ENCODE measurements around the gene HFE.

The HFE gene

DNA sequence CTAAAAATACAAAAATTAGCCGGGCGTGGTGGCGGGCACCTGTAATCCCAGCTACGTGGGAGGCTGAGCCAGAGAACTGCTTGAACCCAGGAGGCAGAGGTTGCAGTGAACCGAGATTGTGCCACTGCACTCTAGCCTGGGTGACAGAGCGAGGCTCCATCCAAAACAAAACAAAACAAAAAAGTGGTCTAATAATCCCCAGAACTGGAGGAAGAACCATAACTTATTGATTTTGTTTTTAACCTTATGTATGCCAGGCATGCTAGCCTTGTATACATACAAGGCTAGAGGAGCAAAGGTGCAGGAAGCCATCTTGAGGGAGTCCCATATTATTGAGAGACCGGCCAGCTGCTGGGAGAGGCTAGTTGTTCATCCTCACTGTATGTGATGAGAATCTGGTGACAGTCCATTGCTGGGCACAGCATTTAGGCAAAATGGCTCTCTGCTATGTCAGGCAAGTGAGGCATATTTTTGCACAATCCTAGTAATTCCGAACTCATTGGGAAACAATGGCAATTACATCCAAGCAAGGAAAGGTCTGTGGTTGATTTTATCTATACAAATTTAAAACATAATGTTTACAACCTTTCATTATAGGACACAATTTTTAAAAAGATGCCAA is 18.0 kb downstream of the HFE start:
- Histone ChIP-seq H3K4me3 (replicated peaks; ENCODE audit: insufficient read depth, low read length) (no peak overlapping the region), H3K27me3 (ENCODE audit: insufficient read depth, poor library complexity, severe bottlenecking) (no peaks in the 10 kb centered on the region), H3K27ac (replicated peaks) (no peak overlapping the region)
- no peak for DNase-seq (ENCODE audit: low read depth in 1 of 2, low spot score in 1 of 2)
- no peak for TF ChIP-seq GABPA (IDR thresholded peaks at IDR 0.05; ENCODE audit: low read depth)
- TF ChIP-seq SPI1 (IDR thresholded peaks at IDR 0.05; ENCODE audit: borderline replicate concordance, low read depth) = no peak
- TF ChIP-seq, protein P1, sequence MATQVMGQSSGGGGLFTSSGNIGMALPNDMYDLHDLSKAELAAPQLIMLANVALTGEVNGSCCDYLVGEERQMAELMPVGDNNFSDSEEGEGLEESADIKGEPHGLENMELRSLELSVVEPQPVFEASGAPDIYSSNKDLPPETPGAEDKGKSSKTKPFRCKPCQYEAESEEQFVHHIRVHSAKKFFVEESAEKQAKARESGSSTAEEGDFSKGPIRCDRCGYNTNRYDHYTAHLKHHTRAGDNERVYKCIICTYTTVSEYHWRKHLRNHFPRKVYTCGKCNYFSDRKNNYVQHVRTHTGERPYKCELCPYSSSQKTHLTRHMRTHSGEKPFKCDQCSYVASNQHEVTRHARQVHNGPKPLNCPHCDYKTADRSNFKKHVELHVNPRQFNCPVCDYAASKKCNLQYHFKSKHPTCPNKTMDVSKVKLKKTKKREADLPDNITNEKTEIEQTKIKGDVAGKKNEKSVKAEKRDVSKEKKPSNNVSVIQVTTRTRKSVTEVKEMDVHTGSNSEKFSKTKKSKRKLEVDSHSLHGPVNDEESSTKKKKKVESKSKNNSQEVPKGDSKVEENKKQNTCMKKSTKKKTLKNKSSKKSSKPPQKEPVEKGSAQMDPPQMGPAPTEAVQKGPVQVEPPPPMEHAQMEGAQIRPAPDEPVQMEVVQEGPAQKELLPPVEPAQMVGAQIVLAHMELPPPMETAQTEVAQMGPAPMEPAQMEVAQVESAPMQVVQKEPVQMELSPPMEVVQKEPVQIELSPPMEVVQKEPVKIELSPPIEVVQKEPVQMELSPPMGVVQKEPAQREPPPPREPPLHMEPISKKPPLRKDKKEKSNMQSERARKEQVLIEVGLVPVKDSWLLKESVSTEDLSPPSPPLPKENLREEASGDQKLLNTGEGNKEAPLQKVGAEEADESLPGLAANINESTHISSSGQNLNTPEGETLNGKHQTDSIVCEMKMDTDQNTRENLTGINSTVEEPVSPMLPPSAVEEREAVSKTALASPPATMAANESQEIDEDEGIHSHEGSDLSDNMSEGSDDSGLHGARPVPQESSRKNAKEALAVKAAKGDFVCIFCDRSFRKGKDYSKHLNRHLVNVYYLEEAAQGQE (IDR thresholded peaks at IDR 0.05; ENCODE audit: insufficient replicate concordance, low read depth) = no peak
- TF ChIP-seq POLR2AphosphoS5 (IDR thresholded peaks at IDR 0.05; ENCODE audit: low read depth) = no peak
- TF ChIP-seq, protein P2, sequence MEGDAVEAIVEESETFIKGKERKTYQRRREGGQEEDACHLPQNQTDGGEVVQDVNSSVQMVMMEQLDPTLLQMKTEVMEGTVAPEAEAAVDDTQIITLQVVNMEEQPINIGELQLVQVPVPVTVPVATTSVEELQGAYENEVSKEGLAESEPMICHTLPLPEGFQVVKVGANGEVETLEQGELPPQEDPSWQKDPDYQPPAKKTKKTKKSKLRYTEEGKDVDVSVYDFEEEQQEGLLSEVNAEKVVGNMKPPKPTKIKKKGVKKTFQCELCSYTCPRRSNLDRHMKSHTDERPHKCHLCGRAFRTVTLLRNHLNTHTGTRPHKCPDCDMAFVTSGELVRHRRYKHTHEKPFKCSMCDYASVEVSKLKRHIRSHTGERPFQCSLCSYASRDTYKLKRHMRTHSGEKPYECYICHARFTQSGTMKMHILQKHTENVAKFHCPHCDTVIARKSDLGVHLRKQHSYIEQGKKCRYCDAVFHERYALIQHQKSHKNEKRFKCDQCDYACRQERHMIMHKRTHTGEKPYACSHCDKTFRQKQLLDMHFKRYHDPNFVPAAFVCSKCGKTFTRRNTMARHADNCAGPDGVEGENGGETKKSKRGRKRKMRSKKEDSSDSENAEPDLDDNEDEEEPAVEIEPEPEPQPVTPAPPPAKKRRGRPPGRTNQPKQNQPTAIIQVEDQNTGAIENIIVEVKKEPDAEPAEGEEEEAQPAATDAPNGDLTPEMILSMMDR (IDR thresholded peaks at IDR 0.05; ENCODE audit: insufficient read depth, low read length) = no peak

DNA sequence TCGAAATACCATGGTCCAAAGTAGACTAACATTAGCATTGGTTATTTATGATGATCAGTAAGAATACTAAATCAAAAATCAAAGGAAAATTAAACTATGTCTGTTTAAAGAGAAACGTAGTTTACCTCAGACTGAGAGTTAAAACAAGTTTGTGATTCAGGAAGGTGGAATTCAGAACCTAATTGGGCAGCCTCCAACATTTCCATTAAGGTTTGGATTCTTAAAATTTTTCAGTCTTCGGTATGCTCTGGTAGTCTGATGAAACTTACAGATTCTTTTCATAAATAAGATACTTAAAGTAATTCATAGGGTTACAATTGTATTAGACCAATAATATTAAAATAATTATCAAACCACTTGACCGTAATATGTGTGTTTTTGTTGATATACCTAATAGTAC is 18.6 kb downstream of the HFE start:
- TF ChIP-seq, protein P1 (IDR thresholded peaks at IDR 0.05; ENCODE audit: insufficient replicate concordance, low read depth) = no peak
- no peak for TF ChIP-seq POLR2AphosphoS5 (IDR thresholded peaks at IDR 0.05; ENCODE audit: low read depth)
- TF ChIP-seq, protein P2 (IDR thresholded peaks at IDR 0.05; ENCODE audit: insufficient read depth, low read length) = no peak
- no peak for TF ChIP-seq SPI1 (IDR thresholded peaks at IDR 0.05; ENCODE audit: borderline replicate concordance, low read depth)
- TF ChIP-seq GABPA (IDR thresholded peaks at IDR 0.05; ENCODE audit: low read depth) = no peak
- no peak for DNase-seq (ENCODE audit: low read depth in 1 of 2, low spot score in 1 of 2)
- Histone ChIP-seq H3K27me3 (ENCODE audit: insufficient read depth, poor library complexity, severe bottlenecking) (no peaks in the 10 kb centered on the region), H3K4me3 (replicated peaks; ENCODE audit: insufficient read depth, low read length) (no peak overlapping the region), H3K27ac (replicated peaks) (no peak overlapping the region)

DNA sequence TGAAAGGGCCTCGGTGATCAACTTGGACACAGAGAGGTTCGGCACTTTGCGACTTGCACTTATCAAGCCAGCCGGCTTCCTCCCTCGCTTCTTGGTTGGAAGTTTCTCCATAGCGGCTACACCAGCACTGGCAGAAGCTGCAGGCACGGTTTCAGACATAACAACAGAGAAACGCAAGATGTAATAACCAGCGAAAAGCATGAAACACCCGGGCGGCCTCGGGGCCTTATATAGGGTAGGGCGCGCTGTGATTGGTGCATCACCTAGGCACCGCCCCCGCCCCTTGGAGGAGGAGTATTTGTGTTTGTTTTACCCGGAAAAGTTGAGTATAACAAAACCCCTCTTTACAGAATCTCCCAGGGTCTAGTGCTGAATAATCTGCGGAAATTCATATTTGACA is 20.7 kb downstream of the HFE start:
- no peak overlapping the region for H3K4me3 ChIP-seq (replicated peaks; ENCODE audit: insufficient read depth, low read length)
- H3K27ac ChIP-seq (replicated peaks) = no peak overlapping the region
- DNase-seq (ENCODE audit: low read depth in 1 of 2, low spot score in 1 of 2) = no peak
- no peaks in the 10 kb centered on the region for H3K27me3 ChIP-seq (ENCODE audit: insufficient read depth, poor library complexity, severe bottlenecking)
- TF ChIP-seq GABPA (IDR thresholded peaks at IDR 0.05; ENCODE audit: low read depth) = no peak
- no peak for TF ChIP-seq POLR2AphosphoS5 (IDR thresholded peaks at IDR 0.05; ENCODE audit: low read depth)
- TF ChIP-seq, protein P2 (IDR thresholded peaks at IDR 0.05; ENCODE audit: insufficient read depth, low read length) = no peak
- TF ChIP-seq, protein P1 (IDR thresholded peaks at IDR 0.05; ENCODE audit: insufficient replicate concordance, low read depth) = no peak
- no peak for TF ChIP-seq SPI1 (IDR thresholded peaks at IDR 0.05; ENCODE audit: borderline replicate concordance, low read depth)

All from HL-60 (cell line).